ENCODE data around the gene FAM89A. TPM values are rescaled to one million over a fixed set of nuclear protein-coding genes. Genes with fewer than 3 reads are reported as not detected.

FAM89A gene
- total and polyA plus RNA-seq, 9 of the 15 experiments (the other 6 are each of a cell fraction or from before 2014, with no cell fraction given): 8.7 to 66.2 (median 43.3) TPM

DNA sequence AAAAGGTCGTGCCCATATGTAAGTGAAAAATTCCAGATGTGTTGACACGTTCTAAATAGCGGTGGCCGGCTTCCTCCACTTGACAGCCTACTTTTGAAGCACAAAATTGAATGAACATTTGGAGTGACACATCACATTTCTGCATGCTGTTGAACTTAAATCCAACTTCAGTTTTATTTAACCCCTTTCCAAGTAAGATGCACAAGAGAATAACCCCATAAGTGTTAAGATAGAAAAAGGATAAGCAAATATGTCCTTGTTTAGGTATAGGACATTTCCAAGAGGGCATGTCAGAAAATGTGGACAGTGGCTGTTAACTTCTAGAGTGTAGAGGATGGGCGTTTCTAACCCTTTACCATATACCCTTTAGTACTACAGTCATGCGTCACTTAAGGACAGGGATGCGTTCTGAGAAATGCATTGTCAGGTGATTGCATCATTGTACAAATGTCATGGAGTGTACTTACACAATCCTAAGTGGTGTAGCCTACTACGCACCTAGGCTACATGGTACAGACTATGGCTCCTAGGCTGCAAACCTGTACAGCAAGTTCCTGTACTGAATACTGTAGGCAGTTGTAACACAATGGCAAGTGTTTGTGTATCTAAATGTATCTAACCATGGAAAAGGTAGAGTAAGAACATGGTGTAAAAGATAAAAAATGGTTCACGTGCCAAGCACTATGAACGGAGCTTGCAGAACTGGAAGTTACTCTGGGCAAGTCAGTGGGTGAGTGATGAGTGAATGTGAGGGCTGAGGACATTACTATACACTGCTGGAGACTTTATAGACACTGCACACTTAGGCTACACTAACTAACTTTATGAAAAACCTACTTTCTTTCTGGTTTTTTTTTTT, 9.3 kb upstream of the FAM89A start (continued):
- TF ChIP-seq, protein P1, sequence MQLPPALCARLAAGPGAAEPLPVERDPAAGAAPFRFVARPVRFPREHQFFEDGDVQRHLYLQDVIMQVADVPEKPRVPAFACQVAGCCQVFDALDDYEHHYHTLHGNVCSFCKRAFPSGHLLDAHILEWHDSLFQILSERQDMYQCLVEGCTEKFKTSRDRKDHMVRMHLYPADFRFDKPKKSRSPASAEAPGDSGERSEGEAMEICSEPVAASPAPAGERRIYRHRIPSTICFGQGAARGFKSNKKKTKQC (CRISPR knock-in tag; IDR thresholded peaks at IDR 0.05): no peak
- TF ChIP-seq, protein P2, sequence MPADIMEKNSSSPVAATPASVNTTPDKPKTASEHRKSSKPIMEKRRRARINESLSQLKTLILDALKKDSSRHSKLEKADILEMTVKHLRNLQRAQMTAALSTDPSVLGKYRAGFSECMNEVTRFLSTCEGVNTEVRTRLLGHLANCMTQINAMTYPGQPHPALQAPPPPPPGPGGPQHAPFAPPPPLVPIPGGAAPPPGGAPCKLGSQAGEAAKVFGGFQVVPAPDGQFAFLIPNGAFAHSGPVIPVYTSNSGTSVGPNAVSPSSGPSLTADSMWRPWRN (IDR thresholded peaks at IDR 0.05; ENCODE audit: low read depth): no peak; the same call in 1 of the 2 replicates
- peak; percentile 58; the same call in 1 of the 2 replicates for TF ChIP-seq ZNF75A (CRISPR knock-in tag; IDR thresholded peaks at IDR 0.05)
- peak; percentile 100 for TF ChIP-seq CEBPB (tag; IDR thresholded peaks at IDR 0.05)
- no peak for TF ChIP-seq SIN3A (IDR thresholded peaks at IDR 0.05; ENCODE audit: borderline replicate concordance in 2 of 2, control insufficient read depth in 1 of 2, low read depth in 2 of 2, low read length in 2 of 2)
- no peak for TF ChIP-seq RBM25 (IDR thresholded peaks at IDR 0.05; ENCODE audit: low read depth, low read length, severe bottlenecking)
- TF ChIP-seq, protein P3, sequence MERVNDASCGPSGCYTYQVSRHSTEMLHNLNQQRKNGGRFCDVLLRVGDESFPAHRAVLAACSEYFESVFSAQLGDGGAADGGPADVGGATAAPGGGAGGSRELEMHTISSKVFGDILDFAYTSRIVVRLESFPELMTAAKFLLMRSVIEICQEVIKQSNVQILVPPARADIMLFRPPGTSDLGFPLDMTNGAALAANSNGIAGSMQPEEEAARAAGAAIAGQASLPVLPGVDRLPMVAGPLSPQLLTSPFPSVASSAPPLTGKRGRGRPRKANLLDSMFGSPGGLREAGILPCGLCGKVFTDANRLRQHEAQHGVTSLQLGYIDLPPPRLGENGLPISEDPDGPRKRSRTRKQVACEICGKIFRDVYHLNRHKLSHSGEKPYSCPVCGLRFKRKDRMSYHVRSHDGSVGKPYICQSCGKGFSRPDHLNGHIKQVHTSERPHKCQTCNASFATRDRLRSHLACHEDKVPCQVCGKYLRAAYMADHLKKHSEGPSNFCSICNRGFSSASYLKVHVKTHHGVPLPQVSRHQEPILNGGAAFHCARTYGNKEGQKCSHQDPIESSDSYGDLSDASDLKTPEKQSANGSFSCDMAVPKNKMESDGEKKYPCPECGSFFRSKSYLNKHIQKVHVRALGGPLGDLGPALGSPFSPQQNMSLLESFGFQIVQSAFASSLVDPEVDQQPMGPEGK (CRISPR knock-in tag; IDR thresholded peaks at IDR 0.05; ENCODE audit: borderline replicate concordance): no peak; the same call in 1 of the 2 replicates
- TF ChIP-seq KDM4B (IDR thresholded peaks at IDR 0.05; ENCODE audit: borderline replicate concordance in 2 of 2, low read depth in 1 of 2): no peak
- peak; percentile 56 for TF ChIP-seq SMAD1 (IDR thresholded peaks at IDR 0.05; ENCODE audit: low read depth, low read length, partially characterized antibody)
- TF ChIP-seq DPF2 (IDR thresholded peaks at IDR 0.05): peak; percentile 95
- peak; percentile 98 for TF ChIP-seq ZNF316 (IDR thresholded peaks at IDR 0.05)
- TF ChIP-seq, protein P4, sequence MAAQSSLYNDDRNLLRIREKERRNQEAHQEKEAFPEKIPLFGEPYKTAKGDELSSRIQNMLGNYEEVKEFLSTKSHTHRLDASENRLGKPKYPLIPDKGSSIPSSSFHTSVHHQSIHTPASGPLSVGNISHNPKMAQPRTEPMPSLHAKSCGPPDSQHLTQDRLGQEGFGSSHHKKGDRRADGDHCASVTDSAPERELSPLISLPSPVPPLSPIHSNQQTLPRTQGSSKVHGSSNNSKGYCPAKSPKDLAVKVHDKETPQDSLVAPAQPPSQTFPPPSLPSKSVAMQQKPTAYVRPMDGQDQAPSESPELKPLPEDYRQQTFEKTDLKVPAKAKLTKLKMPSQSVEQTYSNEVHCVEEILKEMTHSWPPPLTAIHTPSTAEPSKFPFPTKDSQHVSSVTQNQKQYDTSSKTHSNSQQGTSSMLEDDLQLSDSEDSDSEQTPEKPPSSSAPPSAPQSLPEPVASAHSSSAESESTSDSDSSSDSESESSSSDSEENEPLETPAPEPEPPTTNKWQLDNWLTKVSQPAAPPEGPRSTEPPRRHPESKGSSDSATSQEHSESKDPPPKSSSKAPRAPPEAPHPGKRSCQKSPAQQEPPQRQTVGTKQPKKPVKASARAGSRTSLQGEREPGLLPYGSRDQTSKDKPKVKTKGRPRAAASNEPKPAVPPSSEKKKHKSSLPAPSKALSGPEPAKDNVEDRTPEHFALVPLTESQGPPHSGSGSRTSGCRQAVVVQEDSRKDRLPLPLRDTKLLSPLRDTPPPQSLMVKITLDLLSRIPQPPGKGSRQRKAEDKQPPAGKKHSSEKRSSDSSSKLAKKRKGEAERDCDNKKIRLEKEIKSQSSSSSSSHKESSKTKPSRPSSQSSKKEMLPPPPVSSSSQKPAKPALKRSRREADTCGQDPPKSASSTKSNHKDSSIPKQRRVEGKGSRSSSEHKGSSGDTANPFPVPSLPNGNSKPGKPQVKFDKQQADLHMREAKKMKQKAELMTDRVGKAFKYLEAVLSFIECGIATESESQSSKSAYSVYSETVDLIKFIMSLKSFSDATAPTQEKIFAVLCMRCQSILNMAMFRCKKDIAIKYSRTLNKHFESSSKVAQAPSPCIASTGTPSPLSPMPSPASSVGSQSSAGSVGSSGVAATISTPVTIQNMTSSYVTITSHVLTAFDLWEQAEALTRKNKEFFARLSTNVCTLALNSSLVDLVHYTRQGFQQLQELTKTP (IDR thresholded peaks at IDR 0.05; ENCODE audit: low read depth in 1 of 2, partially characterized antibody in 2 of 2): peak; percentile 71 to 89

Data from K562 (cell line).